IPS DF 4.7 (cell line): Measurements from ENCODE around the gene ABI3.
"Not testable (repeated sequence)": the region's sequence is repeated elsewhere in the genome, so short reads cannot be mapped to it uniquely, and the experiment has no call there.

Experiments used
- DNase-seq: peaks from one replicate; pipeline ENCODE4 v3.0.0-alpha.2; 2013; ENCODE audit warnings: low spot score; ENCODE audit errors: extremely low read depth

ABI3 gene

GRCh38 chr17:49249890-49250522 is 39.5 kb downstream of the ABI3 start:
- DNase-seq, result no peak

- DNase-seq, result no peak
Measured at GRCh38 chr17:49252148-49252695, 41.7 kb downstream of the ABI3 start.

- no peak for DNase-seq
Measured at GRCh38 chr17:49254066-49254465, 43.6 kb downstream of the ABI3 start.

DNA sequence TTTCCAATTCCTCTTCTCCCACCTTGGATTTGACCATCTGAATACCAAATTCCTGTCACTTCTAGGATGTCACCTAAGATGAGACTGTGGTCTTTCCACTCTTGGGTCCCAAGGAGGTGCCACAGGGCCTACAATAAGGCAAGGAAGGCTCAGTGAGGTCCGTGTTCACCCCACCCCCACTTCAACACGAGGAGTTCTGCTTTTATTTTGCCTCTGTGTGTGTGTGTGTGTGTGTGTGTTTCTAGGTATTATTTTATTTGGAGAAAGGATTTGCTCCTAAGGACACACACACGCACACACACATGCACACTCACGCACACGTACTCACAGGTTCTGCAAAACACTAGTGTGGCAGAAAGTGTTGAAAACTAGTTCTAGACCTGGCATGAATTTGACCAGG is 44.6 kb downstream of the ABI3 start:
- DNase-seq, result no peak

- DNase-seq, result no peak
Measured at GRCh38 chr17:49258394-49258793, 47.9 kb downstream of the ABI3 start.

DNA sequence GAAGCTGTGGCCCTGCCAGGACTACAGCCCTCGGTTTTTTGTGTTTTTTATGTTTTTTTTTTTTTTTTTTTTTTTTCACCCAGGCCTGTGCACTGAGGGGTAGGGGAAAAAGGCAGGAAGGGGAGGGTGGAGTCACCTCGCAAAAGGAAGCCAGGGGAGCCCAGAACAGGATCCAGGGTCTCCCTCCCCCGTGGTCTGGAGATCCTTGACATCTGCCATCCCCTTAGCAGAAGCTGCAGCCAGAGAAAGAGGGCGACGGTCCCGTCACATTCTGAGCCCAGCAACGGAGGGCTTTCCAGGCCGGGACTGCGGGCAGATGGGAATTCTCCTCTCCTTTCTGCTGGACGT is 49.1 kb downstream of the ABI3 start:
- no peak for DNase-seq

DNA sequence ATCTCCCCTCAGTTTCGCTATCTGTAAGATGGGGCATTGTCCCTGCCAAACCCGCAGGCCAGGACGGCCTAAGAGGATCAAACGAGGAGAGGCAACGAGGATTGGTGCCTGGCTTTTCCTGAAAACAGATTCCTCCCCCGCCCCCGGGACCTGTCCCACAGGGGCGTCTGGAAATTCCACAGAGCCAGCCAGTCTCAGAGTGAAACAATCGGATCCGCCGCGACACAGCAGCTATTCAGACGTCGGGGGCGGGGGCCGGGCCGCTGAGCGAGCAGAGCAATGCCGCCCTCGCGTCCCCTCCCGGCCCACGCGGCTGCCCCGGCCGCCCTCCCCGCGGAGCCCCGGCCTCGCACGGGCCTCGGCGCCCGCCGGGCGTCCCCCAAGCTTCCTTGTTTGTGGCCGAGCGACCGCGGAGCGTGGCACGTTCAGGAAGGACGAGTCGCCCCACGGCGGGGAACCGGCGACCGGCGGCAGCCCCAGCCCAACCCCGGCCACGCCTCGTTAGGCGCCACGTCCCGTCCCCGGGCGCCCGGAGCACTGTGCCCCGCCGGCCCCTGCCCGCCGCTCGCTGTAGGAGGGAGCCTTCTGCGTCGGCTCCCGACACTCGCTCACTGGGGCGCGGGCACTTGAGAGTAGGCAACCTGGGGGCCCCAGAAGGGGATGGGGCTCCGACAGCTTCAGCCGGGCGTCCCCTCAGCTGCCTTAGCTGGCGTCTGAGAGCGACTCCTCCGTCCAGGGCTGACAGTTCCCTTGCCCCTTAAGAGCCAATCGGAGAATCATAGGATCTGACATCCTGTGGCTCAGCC is 49.7 kb downstream of the ABI3 start:
- no peak for DNase-seq

GRCh38 chr17:49260817-49261291 is 50.3 kb downstream of the ABI3 start:
- no peak for DNase-seq

DNA sequence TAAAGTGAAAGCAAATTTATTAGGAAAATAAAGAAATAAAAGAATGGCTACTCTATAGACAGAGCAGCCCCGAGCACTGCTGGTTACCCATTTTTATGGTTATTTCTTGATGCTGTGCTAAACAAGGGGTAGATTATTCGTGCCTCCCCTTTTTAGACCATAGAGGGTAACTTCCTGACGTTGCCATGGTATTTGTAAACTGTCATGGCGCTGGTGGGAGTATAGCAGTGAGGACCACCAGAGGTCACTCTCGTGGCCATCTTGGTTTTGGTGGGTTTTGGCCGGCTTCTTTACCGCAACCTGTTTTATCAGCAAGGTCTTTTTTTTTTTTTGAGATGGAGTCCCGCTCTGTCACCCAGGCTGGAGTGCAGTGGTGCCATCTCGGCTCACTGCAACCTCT is 51.0 kb downstream of the ABI3 start:
- not testable (repeated sequence) for DNase-seq

DNA sequence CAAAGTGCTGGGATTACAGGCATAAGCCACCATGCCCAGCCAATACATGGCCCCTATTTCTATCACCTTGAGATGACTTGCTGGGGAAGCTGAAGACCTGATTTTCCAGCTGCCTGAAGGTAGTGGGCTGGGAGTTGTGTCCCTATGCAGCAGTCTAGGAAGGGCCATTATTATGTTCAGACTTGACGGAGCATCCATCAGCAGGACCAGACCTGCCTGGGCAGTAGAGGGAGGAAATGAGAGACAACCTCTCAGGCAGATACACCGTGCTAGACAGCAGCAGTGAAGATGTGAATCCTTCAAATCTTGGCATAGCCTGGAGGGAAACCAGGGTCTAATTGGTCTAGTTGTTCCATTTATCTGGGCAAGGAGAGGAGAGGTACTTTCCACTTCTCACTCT is 55.7 kb downstream of the ABI3 start:
- DNase-seq, result no peak

GRCh38 chr17:49267912-49268311 is 57.4 kb downstream of the ABI3 start:
- no peak for DNase-seq

DNA sequence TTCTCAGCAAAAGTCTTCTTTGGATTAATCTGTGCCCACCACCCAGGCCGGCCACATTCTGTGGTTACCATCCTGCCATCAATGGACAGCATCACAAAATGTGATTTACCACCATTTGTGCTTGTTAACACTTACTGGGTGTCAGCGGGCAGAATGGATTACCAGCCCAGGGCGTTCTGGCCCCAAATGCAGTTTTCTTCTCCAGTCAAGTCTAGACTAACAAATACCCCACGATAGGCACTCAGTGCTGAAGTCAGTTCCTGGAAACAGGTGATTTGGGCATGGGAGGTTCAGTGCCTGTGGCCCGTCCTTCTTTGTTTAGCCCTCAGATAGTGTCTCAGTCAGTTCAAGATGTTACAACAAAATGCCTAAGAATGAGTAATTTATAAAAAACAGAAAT is 58.8 kb downstream of the ABI3 start:
- no peak for DNase-seq
